Thyroid gland (tissue), 4 donors: ENCODE measurements around the gene OR4D1.

Source experiments
- POLR2A ChIP-seq, 2 donors: fragments of 450-650 bp; IDR thresholded peaks; one replicate each; pipeline ENCODE4 v1.6.1; 2017; ENCODE audit warnings: antibody characterized with exemption in 2 of 2, mild to moderate bottlenecking in 2 of 2, moderate library complexity in 1 of 2
- TF ChIP-seq, protein P1 (sequence below), 6 experiments: fragments of 200-600 bp in 3 of 6; fragments of 450-650 bp in 3 of 6; sonication (generic) in 3 of 6; IDR thresholded peaks; one replicate each; pipeline ENCODE4 v1.5.1; 2016 to 2019; ENCODE audit warnings: antibody characterized with exemption in 6 of 6, mild to moderate bottlenecking in 2 of 6, inconsistent platforms in 1 of 6, moderate library complexity in 1 of 6

DNA sequence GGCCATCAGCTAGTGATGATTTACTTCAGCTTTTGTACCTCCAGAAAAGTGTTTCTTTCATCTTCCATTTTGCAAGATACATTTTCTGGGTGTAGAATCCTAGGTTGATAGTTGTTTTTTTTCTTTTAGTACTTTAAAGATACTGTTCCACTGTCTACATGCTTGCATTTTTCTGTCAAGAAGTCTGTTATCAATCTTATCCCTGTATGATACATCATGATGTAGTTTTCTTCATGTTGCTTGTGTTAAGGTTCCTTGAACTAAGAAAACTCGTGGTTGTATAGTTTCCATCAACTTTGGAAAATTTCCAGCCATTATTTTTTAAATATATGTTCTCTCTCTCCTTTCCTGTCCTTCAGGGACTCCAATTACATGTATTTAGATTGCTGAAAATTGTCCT lies 40.9 kb upstream of the OR4D1 start:
- TF ChIP-seq, protein P1, sequence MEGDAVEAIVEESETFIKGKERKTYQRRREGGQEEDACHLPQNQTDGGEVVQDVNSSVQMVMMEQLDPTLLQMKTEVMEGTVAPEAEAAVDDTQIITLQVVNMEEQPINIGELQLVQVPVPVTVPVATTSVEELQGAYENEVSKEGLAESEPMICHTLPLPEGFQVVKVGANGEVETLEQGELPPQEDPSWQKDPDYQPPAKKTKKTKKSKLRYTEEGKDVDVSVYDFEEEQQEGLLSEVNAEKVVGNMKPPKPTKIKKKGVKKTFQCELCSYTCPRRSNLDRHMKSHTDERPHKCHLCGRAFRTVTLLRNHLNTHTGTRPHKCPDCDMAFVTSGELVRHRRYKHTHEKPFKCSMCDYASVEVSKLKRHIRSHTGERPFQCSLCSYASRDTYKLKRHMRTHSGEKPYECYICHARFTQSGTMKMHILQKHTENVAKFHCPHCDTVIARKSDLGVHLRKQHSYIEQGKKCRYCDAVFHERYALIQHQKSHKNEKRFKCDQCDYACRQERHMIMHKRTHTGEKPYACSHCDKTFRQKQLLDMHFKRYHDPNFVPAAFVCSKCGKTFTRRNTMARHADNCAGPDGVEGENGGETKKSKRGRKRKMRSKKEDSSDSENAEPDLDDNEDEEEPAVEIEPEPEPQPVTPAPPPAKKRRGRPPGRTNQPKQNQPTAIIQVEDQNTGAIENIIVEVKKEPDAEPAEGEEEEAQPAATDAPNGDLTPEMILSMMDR (IDR thresholded peaks at IDR 0.05), result no peak
- TF ChIP-seq POLR2A (IDR thresholded peaks at IDR 0.05), result no peak
